ES-I3 (cell line): ENCODE results near the gene FN1.
A peak's percentile ranks its signal among the peaks of the same experiment; 100 is the strongest.
"Not testable (repeated sequence)": the region's sequence is repeated elsewhere in the genome, so short reads cannot be mapped to it uniquely, and the experiment has no call there.

Experiments
- H3K36me3 ChIP-seq: 2 replicates; pipeline ENCODE4 v1.6.1; 2013; ENCODE audit warnings: mild to moderate bottlenecking, low read length, control low read depth, moderate library complexity; ENCODE audit not compliant: insufficient read depth
- H3K4me1 ChIP-seq: 2 replicates; pipeline ENCODE4 v1.6.1; 2013; ENCODE audit warnings: mild to moderate bottlenecking, control low read depth, low read length; ENCODE audit not compliant: insufficient read depth
- H3K9ac ChIP-seq: 2 replicates; pipeline ENCODE4 v1.6.1; 2013; ENCODE audit warnings: low read depth, mild to moderate bottlenecking, low read length, moderate library complexity
- H3K9me3 ChIP-seq: 2 replicates; pipeline ENCODE4 v1.6.1; 2013; ENCODE audit warnings: mild to moderate bottlenecking, low read length, moderate library complexity; ENCODE audit not compliant: control insufficient read depth, insufficient read depth

Gene FN1

GRCh38 chr2:215320679-215321078 lies 115.2 kb downstream of the FN1 start:
- Histone ChIP-seq H3K36me3 (peaks cover 37% of the 10 kb centered on the region), H3K9ac (no peak overlapping the region), H3K9me3 (no peaks in the 10 kb centered on the region), H3K4me1 (0 out of 2 replicates have a peak, but pooled peaks cover 6% of the 10 kb centered on the region)

GRCh38 chr2:215320102-215320501 lies 115.8 kb downstream of the FN1 start:
- Histone ChIP-seq H3K4me1 (0 out of 2 replicates have a peak, but pooled peaks cover 6% of the 10 kb centered on the region), H3K9me3 (no peaks in the 10 kb centered on the region), H3K9ac (no peak overlapping the region), H3K36me3 (peaks cover 34% of the 10 kb centered on the region)

GRCh38 chr2:215319500-215319899 lies 116.4 kb downstream of the FN1 start:
- Histone ChIP-seq H3K9ac (no peak overlapping the region), H3K9me3 (no peaks in the 10 kb centered on the region), H3K36me3 (peaks cover 39% of the 10 kb centered on the region), H3K4me1 (0 out of 2 replicates have a peak, but pooled peaks cover 5% of the 10 kb centered on the region)

- Histone ChIP-seq H3K9ac (no peak overlapping the region), H3K36me3 (peaks cover 43% of the 10 kb centered on the region), H3K9me3 (no peaks in the 10 kb centered on the region), H3K4me1 (peaks cover 7% of the 10 kb centered on the region; the same call in 1 of the 2 replicates)
These were observed 119.5 kb downstream of the FN1 start for GRCh38 chr2:215316336-215316735.

- Histone ChIP-seq H3K36me3 (peaks cover 33% of the 10 kb centered on the region), H3K9me3 (no peaks in the 10 kb centered on the region), H3K9ac (no peak overlapping the region), H3K4me1 (peaks cover 7% of the 10 kb centered on the region; the same call in 1 of the 2 replicates)
These were observed 120.6 kb downstream of the FN1 start for GRCh38 chr2:215315301-215315700.

GRCh38 chr2:215314896-215315295 lies 121.0 kb downstream of the FN1 start:
- H3K36me3 ChIP-seq, result peaks cover 29% of the 10 kb centered on the region
- H3K9ac ChIP-seq, result no peak overlapping the region
- peaks cover 7% of the 10 kb centered on the region; the same call in 1 of the 2 replicates for H3K4me1 ChIP-seq
- no peaks in the 10 kb centered on the region for H3K9me3 ChIP-seq

GRCh38 chr2:215313255-215313613 lies 122.6 kb downstream of the FN1 start:
- Histone ChIP-seq H3K9ac (no peak overlapping the region), H3K9me3 (no peaks in the 10 kb centered on the region), H3K4me1 (peaks cover 7% of the 10 kb centered on the region; the same call in 1 of the 2 replicates), H3K36me3 (peaks cover 17% of the 10 kb centered on the region)

- Histone ChIP-seq H3K4me1 (peaks cover 7% of the 10 kb centered on the region; the same call in 1 of the 2 replicates), H3K9me3 (no peaks in the 10 kb centered on the region), H3K36me3 (peaks cover 17% of the 10 kb centered on the region), H3K9ac (peak within 1 kb of the TSS; percentile 93)
These were observed 124.1 kb downstream of the FN1 start, which contains the start of gene ATIC for GRCh38 chr2:215311625-215312396. ATIC (plus strand) TSS chr2:215312059; CDS start chr2:215312143, 84 bp downstream.

- not testable (repeated sequence) for H3K9me3 ChIP-seq, H3K4me1 ChIP-seq
- H3K36me3 ChIP-seq, result peaks cover 15% of the 10 kb centered on the region
- peak overlapping the region; percentile 93; the same call in 1 of the 2 replicates for H3K9ac ChIP-seq
These were observed 124.6 kb downstream of the FN1 start for GRCh38 chr2:215311259-215311624.
